MM.1S (cell line): ENCODE results near the gene SIX4.

ENCODE experiments used
- DNase-seq: peaks from one replicate; pipeline ENCODE4 v3.0.0-alpha.2; 2015
- H2AFZ ChIP-seq: fragments of 300-600 bp; sonication (generic); 2 replicates; pipeline ENCODE4 v1.6.0; 2016; ENCODE audit warnings: antibody characterized with exemption, low read length
- H3F3A ChIP-seq: fragments of 300-600 bp; sonication (generic); 2 replicates; pipeline ENCODE4 v1.6.1; 2016; ENCODE audit warnings: mild to moderate bottlenecking, antibody characterized with exemption, low read length, moderate library complexity, mixed read lengths; ENCODE audit not compliant: insufficient read depth
- H3K27ac ChIP-seq: fragments of 300-600 bp; sonication (generic); 2 replicates; pipeline ENCODE4 v1.5.1; 2016; ENCODE audit warnings: mild to moderate bottlenecking, low read length
- H3K27me3 ChIP-seq: fragments of 300-600 bp; sonication (generic); replicated peaks from 2 replicates; pipeline ENCODE4 v1.6.0; 2016; ENCODE audit warnings: low read length; ENCODE audit not compliant: insufficient read depth
- H3K36me3 ChIP-seq: fragments of 300-600 bp; sonication (generic); replicated peaks from 2 replicates; pipeline ENCODE4 v1.6.1; 2016; ENCODE audit warnings: mild to moderate bottlenecking, low read length, mixed read lengths; ENCODE audit not compliant: insufficient read depth
- H3K4me1 ChIP-seq: fragments of 300-600 bp; sonication (generic); 2 replicates; pipeline ENCODE4 v1.6.1; 2016; ENCODE audit warnings: low read length, mixed read lengths
- H3K4me2 ChIP-seq: fragments of 300-600 bp; sonication (generic); 2 replicates; pipeline ENCODE4 v1.6.0; 2016; ENCODE audit warnings: low read depth, low read length
- H3K4me3 ChIP-seq: fragments of 300-600 bp; sonication (generic); 2 replicates; pipeline ENCODE4 v1.5.1; 2016; ENCODE audit warnings: low read length, mixed read lengths
- H3K79me2 ChIP-seq: fragments of 300-600 bp; sonication (generic); 2 replicates; pipeline ENCODE4 v1.6.1; 2016; ENCODE audit warnings: mixed run types, low read length, mixed read lengths
- H3K9ac ChIP-seq: fragments of 300-600 bp; sonication (generic); 2 replicates; pipeline ENCODE4 v1.6.1; 2016; ENCODE audit warnings: low read length, mixed read lengths
- H3K9me2 ChIP-seq: fragments of 300-600 bp; sonication (generic); replicated peaks from 2 replicates; pipeline ENCODE4 v1.6.1; 2016; ENCODE audit warnings: mild to moderate bottlenecking, low read length, mixed read lengths; ENCODE audit not compliant: insufficient read depth
- H3K9me3 ChIP-seq: fragments of 300-600 bp; sonication (generic); replicated peaks from 2 replicates; pipeline ENCODE4 v1.6.1; 2016; ENCODE audit warnings: mild to moderate bottlenecking, low read length, mixed read lengths; ENCODE audit not compliant: insufficient read depth
- H4K20me1 ChIP-seq: fragments of 300-600 bp; sonication (generic); 2 replicates; pipeline ENCODE4 v1.6.1; 2016; ENCODE audit warnings: mild to moderate bottlenecking, low read length, moderate library complexity, mixed read lengths; ENCODE audit not compliant: insufficient read depth
- EZH2 ChIP-seq: fragments of 300-600 bp; sonication (generic); optimal IDR thresholded peaks from 2 replicates; pipeline ENCODE3; 2017; ENCODE audit warnings: low read depth, mild to moderate bottlenecking, antibody characterized with exemption, low read length, mixed read lengths
- EZH2phosphoT487 ChIP-seq: fragments of 300-600 bp; sonication (generic); IDR thresholded peaks from 2 replicates; pipeline ENCODE4 v1.6.1; 2018; ENCODE audit warnings: antibody characterized with exemption, low read length
- TF ChIP-seq, protein P1 (sequence below): fragments of 300-600 bp; sonication (generic); IDR thresholded peaks from 2 replicates; pipeline ENCODE4 v1.5.1; 2016; ENCODE audit warnings: antibody characterized with exemption, low read length, mixed read lengths

SIX4 gene

DNA sequence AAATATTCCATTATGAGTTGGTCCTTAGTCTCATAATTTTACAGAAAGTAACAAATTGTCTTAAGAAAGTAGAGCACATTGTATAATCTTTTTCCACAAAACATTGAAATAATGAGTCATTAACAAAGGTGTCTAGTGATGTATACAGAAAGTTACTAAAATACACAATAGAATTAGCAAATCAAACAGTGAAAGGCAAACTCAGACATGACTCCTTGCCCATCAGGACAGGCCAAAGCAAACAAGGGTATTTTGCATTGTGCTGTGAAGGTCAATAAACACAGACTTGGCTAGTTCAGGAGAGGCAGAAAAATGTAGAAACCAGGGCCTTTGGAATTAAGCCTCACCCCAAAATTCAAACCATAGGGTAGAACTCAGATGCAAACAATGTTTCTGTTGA, 37.3 kb downstream of the SIX4 start:
- H2AFZ ChIP-seq, result no peak overlapping the region
- H3K4me2 ChIP-seq, result no peak overlapping the region
- TF ChIP-seq, protein P1, sequence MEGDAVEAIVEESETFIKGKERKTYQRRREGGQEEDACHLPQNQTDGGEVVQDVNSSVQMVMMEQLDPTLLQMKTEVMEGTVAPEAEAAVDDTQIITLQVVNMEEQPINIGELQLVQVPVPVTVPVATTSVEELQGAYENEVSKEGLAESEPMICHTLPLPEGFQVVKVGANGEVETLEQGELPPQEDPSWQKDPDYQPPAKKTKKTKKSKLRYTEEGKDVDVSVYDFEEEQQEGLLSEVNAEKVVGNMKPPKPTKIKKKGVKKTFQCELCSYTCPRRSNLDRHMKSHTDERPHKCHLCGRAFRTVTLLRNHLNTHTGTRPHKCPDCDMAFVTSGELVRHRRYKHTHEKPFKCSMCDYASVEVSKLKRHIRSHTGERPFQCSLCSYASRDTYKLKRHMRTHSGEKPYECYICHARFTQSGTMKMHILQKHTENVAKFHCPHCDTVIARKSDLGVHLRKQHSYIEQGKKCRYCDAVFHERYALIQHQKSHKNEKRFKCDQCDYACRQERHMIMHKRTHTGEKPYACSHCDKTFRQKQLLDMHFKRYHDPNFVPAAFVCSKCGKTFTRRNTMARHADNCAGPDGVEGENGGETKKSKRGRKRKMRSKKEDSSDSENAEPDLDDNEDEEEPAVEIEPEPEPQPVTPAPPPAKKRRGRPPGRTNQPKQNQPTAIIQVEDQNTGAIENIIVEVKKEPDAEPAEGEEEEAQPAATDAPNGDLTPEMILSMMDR, result no peak
- TF ChIP-seq EZH2phosphoT487, result no peak
- TF ChIP-seq EZH2, result no peak

GRCh38 chr14:60684203-60684602, 39.9 kb downstream of the SIX4 start:
- Histone ChIP-seq H3K27me3 (no peaks in the 10 kb centered on the region), H3K9me3 (no peaks in the 10 kb centered on the region), H3K4me3 (no peak overlapping the region), H3K36me3 (no peaks in the 10 kb centered on the region), H2AFZ (no peak overlapping the region), H3K79me2 (no peaks in the 10 kb centered on the region), H3F3A (no peaks in the 10 kb centered on the region), H3K9me2 (no peaks in the 10 kb centered on the region), H3K9ac (no peak overlapping the region), H3K4me1 (no peaks in the 10 kb centered on the region), H3K4me2 (no peak overlapping the region), H3K27ac (no peak overlapping the region), H4K20me1 (no peaks in the 10 kb centered on the region)
- TF ChIP-seq EZH2phosphoT487 (no peak), EZH2 (no peak)
- TF ChIP-seq, protein P1, result no peak
- no peak for DNase-seq

More for the DNA sequence above, 37.3 kb downstream of the SIX4 start:
- Histone ChIP-seq H3F3A (no peaks in the 10 kb centered on the region), H3K4me1 (no peaks in the 10 kb centered on the region), H3K27me3 (no peaks in the 10 kb centered on the region), H4K20me1 (no peaks in the 10 kb centered on the region), H3K4me3 (no peak overlapping the region), H3K9ac (no peak overlapping the region), H3K36me3 (no peaks in the 10 kb centered on the region), H3K9me3 (no peaks in the 10 kb centered on the region), H3K9me2 (no peaks in the 10 kb centered on the region), H3K27ac (no peak overlapping the region), H3K79me2 (no peaks in the 10 kb centered on the region)
- no peak for DNase-seq

DNA sequence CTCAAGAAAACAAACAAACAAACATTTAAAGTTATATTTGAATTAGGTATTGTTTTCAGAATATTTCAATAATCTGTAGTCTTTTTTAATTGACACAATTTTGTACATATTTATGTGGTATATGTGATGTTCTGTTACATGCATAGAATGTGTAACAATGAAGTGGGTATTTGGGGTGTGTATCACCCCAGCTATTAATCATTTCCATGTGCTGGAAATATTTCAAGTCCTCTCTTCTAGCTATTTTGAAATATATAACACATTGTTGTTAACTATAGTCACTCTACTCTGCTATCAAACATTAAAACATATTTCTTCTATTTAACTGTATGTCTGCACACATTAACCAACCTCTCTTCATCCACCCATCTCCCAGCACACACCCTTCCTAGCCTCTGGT, 42.9 kb downstream of the SIX4 start:
- no peak overlapping the region for H3K27ac ChIP-seq
- H3K9ac ChIP-seq, result no peak overlapping the region
- no peaks in the 10 kb centered on the region for H3F3A ChIP-seq

More for the DNA sequence above, 42.9 kb downstream of the SIX4 start:
- H3K9me2 ChIP-seq, result no peaks in the 10 kb centered on the region
- no peaks in the 10 kb centered on the region for H3K36me3 ChIP-seq
- H3K9me3 ChIP-seq, result no peaks in the 10 kb centered on the region
- no peaks in the 10 kb centered on the region for H3K4me1 ChIP-seq
- no peak overlapping the region for H3K4me2 ChIP-seq
- no peak overlapping the region for H3K4me3 ChIP-seq
- TF ChIP-seq EZH2phosphoT487, result no peak
- TF ChIP-seq, protein P1, result no peak
- no peak for TF ChIP-seq EZH2
- no peaks in the 10 kb centered on the region for H3K27me3 ChIP-seq
- no peak for DNase-seq
- H4K20me1 ChIP-seq, result no peaks in the 10 kb centered on the region
- no peak overlapping the region for H2AFZ ChIP-seq
- H3K79me2 ChIP-seq, result no peaks in the 10 kb centered on the region
